Uterus (tissue), 4 donors: ENCODE measurements around the gene RUNDC3A. TPM values are rescaled to one million over a fixed set of nuclear protein-coding genes. Genes with fewer than 3 reads are reported as not detected.
"Not testable (repeated sequence)": the region's sequence is repeated elsewhere in the genome, so short reads cannot be mapped to it uniquely, and the experiment has no call there.

Source experiments
- DNase-seq, 2 donors: peaks; one replicate each; pipeline ENCODE4 v3.0.0-alpha.2; 2019 to 2020
- H3K27ac ChIP-seq, 2 donors: fragments of 200-600 bp; sonication (generic); 1 replicate in 1 of 2; 2 replicates in 1 of 2; pipeline ENCODE4 v1.5.1; 2016 to 2018
- H3K27me3 ChIP-seq, 2 donors: fragments of 200-600 bp; sonication (generic); one replicate each; pipeline ENCODE4 v1.5.1; 2018 to 2019; ENCODE audit warnings: control low read depth in 1 of 2
- H3K36me3 ChIP-seq, 2 donors: fragments of 200-600 bp; sonication (generic); one replicate each; pipeline ENCODE4 v1.5.1; 2019; ENCODE audit warnings: control low read depth in 1 of 2
- H3K4me1 ChIP-seq, 2 donors: fragments of 200-600 bp; sonication (generic); one replicate each; pipeline ENCODE4 v1.5.1; 2018 to 2019; ENCODE audit warnings: control low read depth in 1 of 2
- H3K4me3 ChIP-seq, 2 donors: fragments of 200-600 bp; sonication (generic); 1 replicate in 1 of 2; 2 replicates in 1 of 2; pipeline ENCODE4 v1.5.1; 2018 to 2019; ENCODE audit warnings: mild to moderate bottlenecking in 1 of 2
- H3K9me3 ChIP-seq, 2 donors: fragments of 200-600 bp; sonication (generic); one replicate each; pipeline ENCODE4 v1.5.1; 2019; ENCODE audit warnings: control low read depth in 1 of 2
- POLR2A ChIP-seq, 2 donors: fragments of 450-650 bp; IDR thresholded peaks; one replicate each; pipeline ENCODE4 v1.6.1; 2016; ENCODE audit warnings: antibody characterized with exemption in 2 of 2, mild to moderate bottlenecking in 1 of 2, moderate library complexity in 1 of 2
- intact Hi-C: fragments of 100-400 bp; cut with DNase I; formaldehyde crosslinking; loops from one replicate; pipeline ENCODE4 v1.15.1; 2023; ENCODE audit warnings: low total_unique reads
- total RNA-seq, 4 donors: library from RNA; depleted of rRNA in 3 of 4; stranded (reverse); fragments of >200 nt in 3 of 4; gene quantifications; one replicate each; pipeline versions ENCODE4 v1.1.0 to v1.2.4, GENCODE V29; 2014 to 2023
- TF ChIP-seq, protein P1 (sequence below), 4 experiments: fragments of 200-600 bp in 2 of 4; fragments of 450-650 bp in 2 of 4; sonication (generic) in 2 of 4; IDR thresholded peaks; one replicate each; pipeline ENCODE4 v1.5.1; 2016 to 2019; ENCODE audit warnings: antibody characterized with exemption in 4 of 4, mild to moderate bottlenecking in 2 of 4, moderate library complexity in 1 of 4
- donor health status: DM: yes; HTN: yes; CAD: no.

Gene RUNDC3A
- total RNA-seq, 4 donors from 2014 or later: 0.69 TPM; not detected in 3

DNA sequence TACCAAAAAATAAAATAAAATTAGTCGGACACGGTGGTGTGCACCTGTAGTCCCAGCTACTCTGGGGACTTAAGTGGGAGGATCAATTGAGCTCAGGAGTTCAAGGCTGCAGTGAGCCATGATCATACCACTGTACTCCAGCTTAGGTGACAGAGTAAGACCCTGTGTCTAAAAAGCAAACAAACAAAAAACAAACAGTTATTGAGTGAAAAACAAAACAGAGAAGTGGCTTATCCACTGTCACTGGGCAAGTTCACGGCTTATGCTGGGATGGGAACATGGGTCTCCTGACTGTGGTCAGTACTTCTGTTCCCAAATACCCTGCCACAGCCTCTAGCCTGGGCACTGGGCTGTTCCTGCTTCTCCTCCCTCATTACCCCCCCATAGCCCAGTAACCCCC is 27.2 kb downstream of the RUNDC3A start:
- intact Hi-C loops: no loop called here
- no peaks in the 10 kb centered on the region for H3K36me3 ChIP-seq
- TF ChIP-seq, protein P1, sequence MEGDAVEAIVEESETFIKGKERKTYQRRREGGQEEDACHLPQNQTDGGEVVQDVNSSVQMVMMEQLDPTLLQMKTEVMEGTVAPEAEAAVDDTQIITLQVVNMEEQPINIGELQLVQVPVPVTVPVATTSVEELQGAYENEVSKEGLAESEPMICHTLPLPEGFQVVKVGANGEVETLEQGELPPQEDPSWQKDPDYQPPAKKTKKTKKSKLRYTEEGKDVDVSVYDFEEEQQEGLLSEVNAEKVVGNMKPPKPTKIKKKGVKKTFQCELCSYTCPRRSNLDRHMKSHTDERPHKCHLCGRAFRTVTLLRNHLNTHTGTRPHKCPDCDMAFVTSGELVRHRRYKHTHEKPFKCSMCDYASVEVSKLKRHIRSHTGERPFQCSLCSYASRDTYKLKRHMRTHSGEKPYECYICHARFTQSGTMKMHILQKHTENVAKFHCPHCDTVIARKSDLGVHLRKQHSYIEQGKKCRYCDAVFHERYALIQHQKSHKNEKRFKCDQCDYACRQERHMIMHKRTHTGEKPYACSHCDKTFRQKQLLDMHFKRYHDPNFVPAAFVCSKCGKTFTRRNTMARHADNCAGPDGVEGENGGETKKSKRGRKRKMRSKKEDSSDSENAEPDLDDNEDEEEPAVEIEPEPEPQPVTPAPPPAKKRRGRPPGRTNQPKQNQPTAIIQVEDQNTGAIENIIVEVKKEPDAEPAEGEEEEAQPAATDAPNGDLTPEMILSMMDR (IDR thresholded peaks at IDR 0.05): no peak
- TF ChIP-seq POLR2A (IDR thresholded peaks at IDR 0.05): no peak

GRCh38 chr17:44335968-44336367 is 27.6 kb downstream of the RUNDC3A start:
- no peaks in the 10 kb centered on the region for H3K4me1 ChIP-seq
- no peaks in the 10 kb centered on the region for H3K27me3 ChIP-seq
- no peaks in the 10 kb centered on the region for H3K36me3 ChIP-seq
- H3K9me3 ChIP-seq: no peaks in the 10 kb centered on the region
- no peak for DNase-seq
- no peak overlapping the region for H3K4me3 ChIP-seq
- no peak overlapping the region for H3K27ac ChIP-seq
- TF ChIP-seq, protein P1 (IDR thresholded peaks at IDR 0.05): no peak
- no peak for TF ChIP-seq POLR2A (IDR thresholded peaks at IDR 0.05)
- intact Hi-C loops: no loop called here

More for the DNA sequence above, 27.2 kb downstream of the RUNDC3A start:
- no peak overlapping the region for H3K27ac ChIP-seq
- no peak for DNase-seq
- no peaks in the 10 kb centered on the region for H3K27me3 ChIP-seq
- H3K4me1 ChIP-seq: no peaks in the 10 kb centered on the region
- no peaks in the 10 kb centered on the region for H3K9me3 ChIP-seq
- no peak overlapping the region for H3K4me3 ChIP-seq

- no peak for DNase-seq
- Histone ChIP-seq H3K36me3 (no peaks in the 10 kb centered on the region), H3K4me3 (no peak overlapping the region), H3K9me3 (no peaks in the 10 kb centered on the region), H3K27me3 (no peaks in the 10 kb centered on the region), H3K27ac (no peak overlapping the region), H3K4me1 (no peaks in the 10 kb centered on the region)
- TF ChIP-seq, protein P1 (IDR thresholded peaks at IDR 0.05): no peak
- no peak for TF ChIP-seq POLR2A (IDR thresholded peaks at IDR 0.05)
- intact Hi-C loops: no loop called here
These were observed 30.3 kb downstream of the RUNDC3A start for GRCh38 chr17:44338702-44339101.

GRCh38 chr17:44340553-44340952 is 32.2 kb downstream of the RUNDC3A start:
- intact Hi-C loops, H3K4me3 ChIP-seq, DNase-seq, H3K27ac ChIP-seq, H3K36me3 ChIP-seq, H3K4me1 ChIP-seq, H3K27me3 ChIP-seq, H3K9me3 ChIP-seq: not testable (repeated sequence)

GRCh38 chr17:44343510-44344209 is 35.3 kb downstream of the RUNDC3A start:
- TF ChIP-seq, protein P1 (IDR thresholded peaks at IDR 0.05): no peak
- TF ChIP-seq POLR2A (IDR thresholded peaks at IDR 0.05): no peak
- Histone ChIP-seq H3K27me3 (no peaks in the 10 kb centered on the region), H3K4me1 (no peaks in the 10 kb centered on the region), H3K9me3 (no peaks in the 10 kb centered on the region), H3K4me3 (no peak overlapping the region), H3K27ac (no peak overlapping the region), H3K36me3 (no peaks in the 10 kb centered on the region)
- intact Hi-C loops: no loop called here
- DNase-seq: no peak
